HG03460 (cell line): ENCODE data around the gene CATSPERE.

Experiments
- ATAC-seq: cut with Tn5 transposase; IDR thresholded peaks from one replicate; pipeline ENCODE4 v1.9.1; 2021; ENCODE audit not compliant: unreplicated experiment

Gene CATSPERE

GRCh38 chr1:244626709-244627108, 165.6 kb downstream of the CATSPERE start:
- no peak for ATAC-seq

GRCh38 chr1:244628789-244629188, 167.7 kb downstream of the CATSPERE start:
- ATAC-seq, result no peak

GRCh38 chr1:244633140-244633539, 172.1 kb downstream of the CATSPERE start:
- ATAC-seq, result no peak

GRCh38 chr1:244634546-244634945, 173.5 kb downstream of the CATSPERE start:
- ATAC-seq, result no peak

GRCh38 chr1:244636488-244637259, 175.6 kb downstream of the CATSPERE start:
- no peak for ATAC-seq

GRCh38 chr1:244639561-244639960, 178.5 kb downstream of the CATSPERE start:
- no peak for ATAC-seq

- ATAC-seq, result no peak
Observed at GRCh38 chr1:244640917-244641316, 179.8 kb downstream of the CATSPERE start.

- ATAC-seq, result no peak
Observed at GRCh38 chr1:244642526-244642925, 181.5 kb downstream of the CATSPERE start.

- no peak for ATAC-seq
Observed at GRCh38 chr1:244642988-244643387, 181.9 kb downstream of the CATSPERE start.

GRCh38 chr1:244645414-244645813, 184.3 kb downstream of the CATSPERE start:
- ATAC-seq, result no peak

- ATAC-seq, result no peak
Observed at GRCh38 chr1:244645890-244646289, 184.8 kb downstream of the CATSPERE start.

GRCh38 chr1:244647819-244648218, 186.7 kb downstream of the CATSPERE start:
- ATAC-seq, result no peak

GRCh38 chr1:244651956-244652622, 191.0 kb downstream of the CATSPERE start:
- no peak for ATAC-seq

GRCh38 chr1:244652623-244653438, 191.8 kb downstream of the CATSPERE start, which contains the start of gene DESI2:
TSS of gene DESI2 (plus strand) at chr1:244653126. CDS start at chr1:244653314, 188 bp downstream.
- peak; percentile 96 for ATAC-seq

GRCh38 chr1:244653439-244654107, 192.5 kb downstream of the CATSPERE start:
- peak; percentile 0 for ATAC-seq

- no peak for ATAC-seq
Observed at GRCh38 chr1:244654108-244655038, 193.3 kb downstream of the CATSPERE start.

GRCh38 chr1:244655186-244655585, 194.1 kb downstream of the CATSPERE start:
- no peak for ATAC-seq

GRCh38 chr1:244657421-244657820, 196.3 kb downstream of the CATSPERE start:
- ATAC-seq, result no peak

- no peak for ATAC-seq
Observed at GRCh38 chr1:244659694-244660093, 198.6 kb downstream of the CATSPERE start.

- ATAC-seq, result no peak
Observed at GRCh38 chr1:244660595-244660994, 199.5 kb downstream of the CATSPERE start.
